CD4-positive, CD25-positive, alpha-beta regulatory T cell (primary cell): ENCODE measurements around the gene PCDH15. TPM values are rescaled to one million over a fixed set of nuclear protein-coding genes. Genes with fewer than 3 reads are reported as not detected.
A peak's percentile ranks its signal among the peaks of the same experiment; 100 is the strongest.

Experiments used
- ATAC-seq, 2 donors: fragments of 150-1000 bp; cut with Tn5 transposase; one replicate each; pipeline ENCODE4 v1.10.0; 2021; ENCODE audit warnings: low read depth in 2 of 2, moderate number of reproducible peaks in 2 of 2, moderate library complexity in 1 of 2
- DNase-seq, 3 donors: peaks; one replicate each; pipeline versions ENCODE4 v3.0.0 to v3.0.0-alpha.2; 2012 to 2022; ENCODE audit warnings: mixed read lengths in 1 of 3
- H3K27ac ChIP-seq: one replicate; pipeline ENCODE4 v1.7.0; 2013; ENCODE audit warnings: mild to moderate bottlenecking, low read length; ENCODE audit not compliant: insufficient read depth, poor library complexity, severe bottlenecking
- H3K27me3 ChIP-seq: one replicate; pipeline ENCODE4 v1.7.0; 2013; ENCODE audit warnings: low read length; ENCODE audit not compliant: control insufficient read depth, insufficient read depth
- H3K36me3 ChIP-seq: one replicate; pipeline ENCODE4 v1.7.0; 2013; ENCODE audit warnings: mild to moderate bottlenecking, low read length, moderate library complexity; ENCODE audit not compliant: control insufficient read depth, insufficient read depth
- H3K4me1 ChIP-seq: 2 replicates; pipeline ENCODE4 v1.7.0; 2013; ENCODE audit warnings: mild to moderate bottlenecking, low read length; ENCODE audit not compliant: insufficient read depth, control insufficient read depth, poor library complexity, severe bottlenecking
- H3K4me3 ChIP-seq: one replicate; pipeline ENCODE4 v1.7.0; 2013; ENCODE audit warnings: low read depth, mild to moderate bottlenecking, low read length, moderate library complexity
- H3K9me3 ChIP-seq, 2 experiments: 1 replicate in 1 of 2; 2 replicates in 1 of 2; pipeline ENCODE4 v1.7.0; 2013; ENCODE audit warnings: low read length in 2 of 2, mild to moderate bottlenecking in 1 of 2, moderate library complexity in 1 of 2; ENCODE audit not compliant: control insufficient read depth in 2 of 2
- H3K27ac Mint-ChIP-seq, 3 donors: one replicate each; pipeline ENCODE4 v1.8.0; 2020 to 2022; ENCODE audit warnings: mild to moderate bottlenecking in 3 of 3, mixed read lengths in 3 of 3, moderate library complexity in 2 of 3
- H3K27me3 Mint-ChIP-seq: one replicate; pipeline ENCODE4 v1.8.0; 2022; ENCODE audit warnings: mild to moderate bottlenecking, mixed read lengths
- H3K36me3 Mint-ChIP-seq: one replicate; pipeline ENCODE4 v1.8.0; 2020; ENCODE audit warnings: mixed read lengths
- H3K4me1 Mint-ChIP-seq, 4 donors: one replicate each; pipeline ENCODE4 v1.8.0; 2020 to 2022; ENCODE audit warnings: mixed read lengths in 4 of 4, mild to moderate bottlenecking in 1 of 4
- H3K4me3 Mint-ChIP-seq, 4 donors: one replicate each; pipeline ENCODE4 v1.8.0; 2020 to 2022; ENCODE audit warnings: mild to moderate bottlenecking in 4 of 4, mixed read lengths in 4 of 4, moderate library complexity in 3 of 4
- H3K9me3 Mint-ChIP-seq, 7 donors: one replicate each; pipeline ENCODE4 v1.8.0; 2020 to 2022; ENCODE audit warnings: mixed read lengths in 7 of 7, mild to moderate bottlenecking in 3 of 7, moderate library complexity in 2 of 7
- polyA plus RNA-seq, 4 donors: library from polyadenylated mRNA; unstranded; fragments of 300-500 nt; fragmentation: Illumina TruSeq; gene quantifications; one replicate each; pipeline ENCODE4 v1.2.3, GENCODE V29; 2021
- total RNA-seq: library from RNA; stranded (reverse); gene quantifications from one replicate; pipeline ENCODE4 v1.2.3, GENCODE V29; 2022

Gene PCDH15
- total and polyA plus RNA-seq, 5 donors from 2014 or later, result not detected

DNA sequence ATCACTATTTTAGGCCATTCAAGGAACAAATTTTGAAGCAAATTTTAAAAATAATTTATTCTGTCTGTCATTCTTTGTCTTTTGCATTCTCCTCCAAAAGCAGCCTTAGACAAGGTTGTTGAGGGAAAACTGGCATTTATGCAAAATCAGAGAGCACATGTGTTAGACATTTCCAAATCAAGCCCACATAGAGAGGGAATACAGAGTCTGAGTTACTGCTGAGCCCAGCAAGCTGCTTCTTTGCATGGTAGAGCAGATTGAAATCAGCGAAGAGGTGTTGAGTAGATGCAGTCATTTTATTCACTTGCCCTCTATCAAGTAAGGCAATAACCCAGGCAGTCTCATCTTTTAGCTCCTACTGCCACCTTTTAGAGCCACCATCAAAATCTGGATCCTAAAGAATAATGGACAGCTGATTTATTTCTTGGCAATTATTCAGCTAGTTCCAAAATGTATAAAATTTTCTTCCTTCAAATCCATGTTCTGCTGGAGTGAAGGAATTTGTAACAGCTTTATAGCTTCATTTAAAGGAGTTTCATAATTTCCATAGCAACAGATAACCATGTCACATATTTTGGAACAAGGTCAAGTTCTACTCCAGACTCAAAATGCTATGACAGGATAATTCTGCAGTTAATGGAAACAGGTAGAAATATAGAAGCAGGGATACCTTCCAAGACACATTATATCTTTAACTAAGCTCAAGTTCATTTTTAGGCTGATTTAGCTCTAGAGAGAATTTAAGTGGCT is 7.3 kb upstream of the PCDH15 start:
- no peaks in the 10 kb centered on the region for H3K4me1 Mint-ChIP-seq
- H3K27me3 ChIP-seq, result no peaks in the 10 kb centered on the region
- H3K36me3 ChIP-seq, result no peaks in the 10 kb centered on the region
- peaks cover 0 to 9% (median 5%) of the 10 kb centered on the region in 7 donors for H3K9me3 Mint-ChIP-seq
- no peak overlapping the region for H3K4me3 Mint-ChIP-seq
- H3K27me3 Mint-ChIP-seq, result no peaks in the 10 kb centered on the region
- H3K36me3 Mint-ChIP-seq, result no peaks in the 10 kb centered on the region
- H3K4me3 ChIP-seq, result no peak overlapping the region
- peaks cover 0 to 3% of the 10 kb centered on the region in 2 experiments for H3K9me3 ChIP-seq
- H3K27ac Mint-ChIP-seq, result peak overlapping the region in 1 of 3 donors; percentile 20
- no peak overlapping the region for H3K27ac ChIP-seq
- no peaks in the 10 kb centered on the region for H3K4me1 ChIP-seq
- DNase-seq, result no peak
- no peak for ATAC-seq

GRCh38 chr10:54799506-54799905 is 1.5 kb downstream of the PCDH15 start:
- peaks cover 3 to 16% (median 5%) of the 10 kb centered on the region in 7 donors for H3K9me3 Mint-ChIP-seq
- Histone ChIP-seq H3K27me3 (no peaks in the 10 kb centered on the region), H3K9me3 (no peaks in the 10 kb centered on the region), H3K27ac (no peak overlapping the region), H3K4me1 (no peaks in the 10 kb centered on the region), H3K4me3 (no peak overlapping the region), H3K36me3 (no peaks in the 10 kb centered on the region)
- no peak overlapping the region for H3K4me3 Mint-ChIP-seq
- DNase-seq (no peak), ATAC-seq (no peak)
- no peak overlapping the region for H3K27ac Mint-ChIP-seq
- H3K27me3 Mint-ChIP-seq, result no peaks in the 10 kb centered on the region
- H3K36me3 Mint-ChIP-seq, result no peaks in the 10 kb centered on the region
- H3K4me1 Mint-ChIP-seq, result no peaks in the 10 kb centered on the region

DNA sequence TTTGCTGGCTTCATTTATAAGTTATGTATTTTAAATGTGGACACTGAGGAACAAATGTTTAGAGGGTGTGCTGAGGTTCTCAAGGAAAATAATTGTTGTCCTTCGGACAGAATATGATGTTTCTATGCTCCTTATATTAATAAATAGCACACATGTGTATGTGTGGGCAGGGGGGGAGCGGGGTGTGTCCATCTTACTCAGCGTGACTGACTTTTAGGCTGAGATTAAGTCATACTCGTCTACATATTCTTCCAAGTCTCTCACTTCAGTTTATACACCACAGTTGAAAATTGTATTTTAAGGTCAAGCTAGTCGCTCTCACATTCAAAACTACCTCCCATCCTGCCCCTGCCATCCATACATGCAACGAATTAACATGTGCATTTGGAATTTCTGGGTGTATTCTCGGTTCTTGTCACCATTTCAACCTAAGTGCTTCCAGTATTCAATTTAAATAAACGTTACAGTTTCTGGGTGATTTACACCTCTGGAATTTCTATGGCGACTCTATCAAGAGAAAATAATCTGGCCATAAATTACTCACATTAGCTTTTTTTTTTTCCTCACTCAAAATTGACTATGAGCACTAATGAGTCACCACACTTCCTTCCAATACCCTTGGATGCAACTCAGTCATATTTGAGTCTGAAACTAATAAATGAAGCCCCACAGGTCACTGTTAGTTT is 3.3 kb downstream of the PCDH15 start:
- no peaks in the 10 kb centered on the region for H3K27me3 Mint-ChIP-seq
- H3K27ac Mint-ChIP-seq, result no peak overlapping the region
- no peaks in the 10 kb centered on the region for H3K36me3 Mint-ChIP-seq
- no peak overlapping the region for H3K4me3 Mint-ChIP-seq
- no peak for DNase-seq
- Histone ChIP-seq H3K4me3 (no peak overlapping the region), H3K36me3 (no peaks in the 10 kb centered on the region), H3K27ac (no peak overlapping the region), H3K4me1 (no peaks in the 10 kb centered on the region), H3K9me3 (peaks cover 0 to 5% of the 10 kb centered on the region in 2 experiments), H3K27me3 (no peaks in the 10 kb centered on the region)
- no peak for ATAC-seq
- peaks cover 3 to 10% (median 5%) of the 10 kb centered on the region in 7 donors for H3K9me3 Mint-ChIP-seq
- H3K4me1 Mint-ChIP-seq, result no peaks in the 10 kb centered on the region

DNA sequence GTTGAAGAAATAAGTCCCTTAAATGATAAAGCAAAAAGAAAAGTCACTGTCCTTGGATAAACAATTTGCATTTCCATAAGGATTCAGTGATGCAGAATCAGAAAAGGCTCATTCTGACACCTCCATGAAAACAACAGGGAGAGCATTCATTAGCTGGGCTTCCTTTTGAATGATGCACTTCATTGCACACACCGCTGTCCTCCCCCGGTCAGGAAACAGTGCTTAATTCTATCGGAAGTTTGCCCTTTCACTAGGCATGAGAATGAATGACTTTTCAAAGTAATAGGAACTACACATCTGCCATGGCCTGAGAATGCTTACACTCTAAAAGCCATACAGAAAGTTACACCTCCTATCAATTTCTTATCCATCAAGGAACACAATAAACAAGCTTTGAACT is 4.2 kb downstream of the PCDH15 start:
- no peak overlapping the region for H3K27ac ChIP-seq
- H3K4me3 ChIP-seq, result no peak overlapping the region
- peaks cover 0 to 10% of the 10 kb centered on the region in 2 experiments for H3K9me3 ChIP-seq
- no peaks in the 10 kb centered on the region for H3K4me1 Mint-ChIP-seq
- no peaks in the 10 kb centered on the region for H3K27me3 Mint-ChIP-seq
- H3K27ac Mint-ChIP-seq, result no peak overlapping the region
- no peaks in the 10 kb centered on the region for H3K36me3 ChIP-seq
- no peaks in the 10 kb centered on the region for H3K36me3 Mint-ChIP-seq
- no peaks in the 10 kb centered on the region for H3K4me1 ChIP-seq
- no peak for ATAC-seq
- no peak overlapping the region for H3K4me3 Mint-ChIP-seq
- H3K9me3 Mint-ChIP-seq, result peaks cover 3 to 10% (median 5%) of the 10 kb centered on the region in 7 donors
- H3K27me3 ChIP-seq, result no peaks in the 10 kb centered on the region
- DNase-seq, result no peak

DNA sequence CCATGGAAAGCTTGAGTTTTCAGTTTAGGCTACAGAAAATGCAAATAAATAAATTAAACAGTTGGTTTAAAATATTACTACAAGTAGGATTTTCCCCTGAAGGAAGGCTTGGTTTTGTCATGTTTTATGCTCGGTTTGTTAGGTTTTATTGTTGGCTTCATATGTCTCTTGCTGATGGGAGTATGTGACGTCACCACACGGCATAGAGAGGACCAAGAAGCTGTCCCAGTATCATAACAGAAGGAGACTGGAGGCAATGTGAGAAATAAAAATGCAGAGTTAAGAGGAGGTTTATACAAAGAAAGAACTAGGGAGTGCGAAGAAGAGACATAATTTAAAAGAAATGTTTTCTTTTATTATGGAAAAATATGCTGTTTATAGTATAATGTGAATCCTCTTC is 24.4 kb downstream of the PCDH15 start:
- H3K27ac Mint-ChIP-seq, result no peak overlapping the region

DNA sequence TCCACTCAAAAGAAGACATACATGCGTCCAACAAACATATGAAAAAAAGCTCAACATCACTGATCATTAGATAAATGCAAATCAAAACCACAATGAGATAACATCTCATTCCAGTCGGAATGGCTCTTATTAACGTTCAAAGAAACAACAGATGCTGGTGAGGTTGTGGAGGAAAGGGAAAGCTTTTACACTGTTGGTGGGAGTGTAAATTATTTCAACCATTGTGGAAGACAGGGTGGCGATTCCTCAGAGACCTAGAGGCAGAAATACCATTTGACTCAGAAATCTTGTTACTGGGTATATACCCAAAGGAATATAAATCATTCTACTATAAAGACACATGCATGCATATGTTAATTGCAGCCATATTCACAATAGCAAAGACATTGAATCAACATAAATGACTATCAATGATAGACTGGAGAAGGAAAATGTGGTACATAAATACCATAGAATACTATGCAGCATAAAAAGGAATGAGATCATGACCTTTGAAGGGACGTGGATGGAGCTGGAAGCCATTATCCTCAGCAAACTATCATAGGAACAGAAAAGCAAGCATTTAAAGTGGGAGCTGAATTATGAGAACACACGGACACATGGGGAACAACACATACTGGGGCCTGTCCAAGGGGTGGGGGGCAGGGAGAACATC is 28.4 kb downstream of the PCDH15 start:
- no peak for ATAC-seq
- Histone ChIP-seq H3K9me3 (no peaks in the 10 kb centered on the region), H3K36me3 (no peaks in the 10 kb centered on the region), H3K27ac (no peak overlapping the region), H3K27me3 (no peaks in the 10 kb centered on the region), H3K4me1 (no peaks in the 10 kb centered on the region), H3K4me3 (no peak overlapping the region)
- no peak for DNase-seq
- no peaks in the 10 kb centered on the region for H3K4me1 Mint-ChIP-seq
- H3K9me3 Mint-ChIP-seq, result peaks cover 3 to 21% (median 6%) of the 10 kb centered on the region in 7 donors
- no peaks in the 10 kb centered on the region for H3K27me3 Mint-ChIP-seq
- H3K36me3 Mint-ChIP-seq, result no peaks in the 10 kb centered on the region
- H3K27ac Mint-ChIP-seq, result no peak overlapping the region
- H3K4me3 Mint-ChIP-seq, result no peak overlapping the region

More for the DNA sequence above, 24.4 kb downstream of the PCDH15 start:
- ATAC-seq, result no peak
- no peaks in the 10 kb centered on the region for H3K36me3 ChIP-seq
- H3K9me3 Mint-ChIP-seq, result peaks cover 3 to 26% (median 4%) of the 10 kb centered on the region in 7 donors
- no peaks in the 10 kb centered on the region for H3K36me3 Mint-ChIP-seq
- H3K4me3 Mint-ChIP-seq, result no peak overlapping the region
- no peak overlapping the region for H3K27ac ChIP-seq
- H3K9me3 ChIP-seq, result peaks cover 0 to 5% of the 10 kb centered on the region in 2 experiments
- no peaks in the 10 kb centered on the region for H3K27me3 ChIP-seq
- no peak for DNase-seq
- no peaks in the 10 kb centered on the region for H3K27me3 Mint-ChIP-seq
- H3K4me3 ChIP-seq, result no peak overlapping the region
- no peaks in the 10 kb centered on the region for H3K4me1 Mint-ChIP-seq
- no peaks in the 10 kb centered on the region for H3K4me1 ChIP-seq

DNA sequence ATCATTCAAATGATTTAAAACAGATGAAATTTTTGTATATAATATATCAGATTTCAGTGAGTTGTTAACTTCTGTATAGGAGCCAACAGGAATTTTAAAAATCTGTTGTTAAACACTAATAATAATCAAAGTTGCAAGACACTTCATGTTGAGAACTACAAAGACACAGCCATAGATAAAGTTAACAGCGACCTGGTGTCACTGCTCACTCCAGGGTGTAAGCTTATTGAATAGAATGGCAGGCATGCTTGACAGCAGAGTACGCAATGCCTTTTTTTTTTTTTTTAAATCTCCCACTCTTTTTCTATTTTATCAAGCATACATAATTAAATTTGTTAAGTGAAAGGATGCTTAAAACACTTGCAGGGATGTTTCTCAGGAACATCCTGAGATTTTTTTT is 32.0 kb downstream of the PCDH15 start:
- Mint-ChIP-seq H3K27ac (no peak overlapping the region), H3K4me1 (no peaks in the 10 kb centered on the region), H3K27me3 (no peaks in the 10 kb centered on the region), H3K36me3 (no peaks in the 10 kb centered on the region), H3K4me3 (no peak overlapping the region), H3K9me3 (peaks cover 0 to 20% (median 6%) of the 10 kb centered on the region in 7 donors)
- no peak for ATAC-seq
- Histone ChIP-seq H3K27me3 (no peaks in the 10 kb centered on the region), H3K4me3 (no peak overlapping the region), H3K9me3 (no peaks in the 10 kb centered on the region), H3K36me3 (no peaks in the 10 kb centered on the region), H3K27ac (no peak overlapping the region), H3K4me1 (no peaks in the 10 kb centered on the region)
- DNase-seq, result no peak
